Dermis blood vessel endothelial cell (primary cell): ENCODE measurements around the gene PSG6. TPM values are rescaled to one million over a fixed set of nuclear protein-coding genes. Genes with fewer than 3 reads are reported as not detected.

ENCODE experiments used
- total RNA-seq: library from RNA; depleted of rRNA; stranded (reverse); fragments of >200 nt; gene quantifications from 2 replicates; pipeline ENCODE4 v1.2.3, GENCODE V29; 2014

Gene PSG6
- total RNA-seq, 1 donor from 2014 or later: not detected

Other genes starting within 250 kb of the PSG6 start
- not detected in 2 replicates for gene PSG3, start 177.4 kb downstream of the PSG6 start, total RNA-seq
- gene PSG8, start 152.2 kb downstream of the PSG6 start, total RNA-seq: not detected in 2 replicates
- under 0.01 TPM in 1 of 2 replicates, not detected in the other for gene PSG1, start 38.2 kb downstream of the PSG6 start, total RNA-seq
- gene PSG7, start 19.3 kb upstream of the PSG6 start, total RNA-seq: not detected in 2 replicates
- not detected in 2 replicates for gene PSG11, start 108.6 kb upstream of the PSG6 start, total RNA-seq
- not detected in 2 replicates for gene PSG2, start 164.8 kb upstream of the PSG6 start, total RNA-seq